Fibroblast of lung (primary cell): ENCODE measurements around the gene ANKRD36B. TPM values are rescaled to one million over a fixed set of nuclear protein-coding genes. Genes with fewer than 3 reads are reported as not detected.
"Not testable (repeated sequence)": the region's sequence is repeated elsewhere in the genome, so short reads cannot be mapped to it uniquely, and the experiment has no call there.

Experiments
- DNase-seq, 2 donors: peaks; one replicate each; pipeline versions ENCODE4 v3.0.0 to v3.0.0-alpha.2; 2010; ENCODE audit warnings: low read depth in 2 of 2
- H2AFZ ChIP-seq: 2 replicates; pipeline ENCODE4 v1.5.1; 2012; ENCODE audit warnings: low read length, control low read depth, inconsistent platforms
- H3K27ac ChIP-seq: 2 replicates; pipeline ENCODE4 v1.5.1; 2011; ENCODE audit warnings: low read length, control low read depth; ENCODE audit not compliant: insufficient read depth
- H3K27me3 ChIP-seq: 2 replicates; pipeline ENCODE4 v1.5.1; 2011; ENCODE audit warnings: mild to moderate bottlenecking, low read length; ENCODE audit not compliant: control insufficient read depth, insufficient read depth
- H3K36me3 ChIP-seq: 2 replicates; pipeline ENCODE4 v1.5.1; 2011; ENCODE audit warnings: low read length; ENCODE audit not compliant: control insufficient read depth, insufficient read depth
- H3K4me1 ChIP-seq: 2 replicates; pipeline ENCODE4 v1.5.1; 2011; ENCODE audit warnings: low read length; ENCODE audit not compliant: control insufficient read depth, insufficient read depth; ENCODE audit errors: extremely low read depth
- H3K4me2 ChIP-seq: 2 replicates; pipeline ENCODE4 v1.5.1; 2011; ENCODE audit warnings: low read length, control low read depth; ENCODE audit not compliant: insufficient read depth; ENCODE audit errors: extremely low read depth
- H3K4me3 ChIP-seq, 4 experiments: fragments of 200-600 bp in 1 of 4; sonication (generic) in 1 of 4; replicated peaks in 1 of 4; 2 replicates each; pipeline ENCODE4 v1.5.1; 2011 to 2016; ENCODE audit warnings: low read length in 4 of 4, low read depth in 3 of 4, mild to moderate bottlenecking in 3 of 4, control low read depth in 2 of 4, inconsistent platforms in 1 of 4, mixed read lengths in 1 of 4; ENCODE audit not compliant: insufficient read depth in 1 of 4; ENCODE audit errors: control extremely low read depth in 1 of 4
- H3K79me2 ChIP-seq: 2 replicates; pipeline ENCODE4 v1.5.1; 2012; ENCODE audit warnings: mild to moderate bottlenecking, low read length, inconsistent platforms; ENCODE audit not compliant: control insufficient read depth, insufficient read depth
- H3K9ac ChIP-seq: 2 replicates; pipeline ENCODE4 v1.5.1; 2011; ENCODE audit warnings: mild to moderate bottlenecking, low read length, control low read depth; ENCODE audit not compliant: insufficient read depth
- H3K9me3 ChIP-seq: 2 replicates; pipeline ENCODE4 v1.5.1; 2012; ENCODE audit warnings: low read depth, low read length; ENCODE audit not compliant: control insufficient read depth, insufficient read depth
- H4K20me1 ChIP-seq: 2 replicates; pipeline ENCODE4 v1.5.1; 2011; ENCODE audit warnings: low read length; ENCODE audit not compliant: control insufficient read depth, insufficient read depth; ENCODE audit errors: extremely low read depth
- polyA minus RNA-seq: library from RNA; depleted of rRNA, polyadenylated mRNA; stranded (reverse); fragments of >200 nt; gene quantifications from 2 replicates; pipeline ENCODE4 v1.2.3, GENCODE V29; 2011; ENCODE audit warnings: low replicate concordance
- polyA plus RNA-seq, 2 donors: library from polyadenylated mRNA; depleted of rRNA in 1 of 2; stranded (reverse) in 1 of 2; unstranded in 1 of 2; fragments of >200 nt; gene quantifications; 2 replicates each; pipeline ENCODE4 v1.2.1, GENCODE V29; 2011 to 2012; ENCODE audit warnings: missing spikeins in 1 of 2
- total RNA-seq: library from RNA; depleted of rRNA; stranded (reverse); fragments of >200 nt; gene quantifications from 2 replicates; pipeline ENCODE4 v1.2.1, GENCODE V29; 2014

The ANKRD36B gene
- total RNA-seq (23.1 and 26.7 TPM in 2 replicates), polyA plus RNA-seq (4.3 and 4.7 TPM in 2 replicates), polyA minus RNA-seq (0.19 and 1.8 TPM in 2 replicates)
- polyA plus RNA-seq (2012) = 2.8 and 3.9 TPM in 2 replicates

- Histone ChIP-seq H3K4me2 (peak within 1 kb of the TSS; percentile 62), H3K4me3 (peak within 1 kb of the TSS; percentile 59 to 65 (median 64)), H2AFZ (peak within 1 kb of the TSS; percentile 91), H3K9ac (peak within 1 kb of the TSS; percentile 77), H3K27ac (peak within 1 kb of the TSS; percentile 80)
- H3K4me1 ChIP-seq, H3K79me2 ChIP-seq, H4K20me1 ChIP-seq, H3K9me3 ChIP-seq, H3K27me3 ChIP-seq, H3K36me3 ChIP-seq: not testable (repeated sequence)
- peak; percentile 78 to 80 for DNase-seq
Measured at GRCh38 chr2:97589598-97590510, at the start of gene ANKRD36B. ANKRD36B (minus strand) TSS chr2:97589877; CDS start chr2:97589685, 192 bp downstream.

DNA sequence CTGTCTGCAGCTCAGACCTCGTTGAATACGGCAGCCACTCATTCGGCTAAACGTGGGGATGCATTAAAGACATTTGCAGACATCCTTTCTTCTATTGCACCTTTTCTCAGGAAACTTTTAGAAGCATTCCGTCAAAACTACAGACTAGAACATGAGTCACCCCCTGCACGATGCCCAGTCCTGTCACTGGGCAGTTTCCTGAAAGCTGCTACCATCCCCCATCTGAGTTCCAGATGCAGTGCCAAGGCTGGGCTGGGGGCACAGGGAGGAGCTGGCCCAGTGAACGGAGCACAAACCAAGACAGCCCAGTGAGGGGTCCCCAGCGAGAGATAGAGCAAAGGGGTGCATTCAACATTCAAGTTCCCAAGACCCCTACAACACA is 36.4 kb upstream of the ANKRD36B start:
- H3K27ac ChIP-seq, H3K9ac ChIP-seq, H3K36me3 ChIP-seq, H3K9me3 ChIP-seq, H2AFZ ChIP-seq, H3K4me2 ChIP-seq, H3K27me3 ChIP-seq, H4K20me1 ChIP-seq, H3K4me1 ChIP-seq, H3K79me2 ChIP-seq, H3K4me3 ChIP-seq, DNase-seq: not testable (repeated sequence)

DNA sequence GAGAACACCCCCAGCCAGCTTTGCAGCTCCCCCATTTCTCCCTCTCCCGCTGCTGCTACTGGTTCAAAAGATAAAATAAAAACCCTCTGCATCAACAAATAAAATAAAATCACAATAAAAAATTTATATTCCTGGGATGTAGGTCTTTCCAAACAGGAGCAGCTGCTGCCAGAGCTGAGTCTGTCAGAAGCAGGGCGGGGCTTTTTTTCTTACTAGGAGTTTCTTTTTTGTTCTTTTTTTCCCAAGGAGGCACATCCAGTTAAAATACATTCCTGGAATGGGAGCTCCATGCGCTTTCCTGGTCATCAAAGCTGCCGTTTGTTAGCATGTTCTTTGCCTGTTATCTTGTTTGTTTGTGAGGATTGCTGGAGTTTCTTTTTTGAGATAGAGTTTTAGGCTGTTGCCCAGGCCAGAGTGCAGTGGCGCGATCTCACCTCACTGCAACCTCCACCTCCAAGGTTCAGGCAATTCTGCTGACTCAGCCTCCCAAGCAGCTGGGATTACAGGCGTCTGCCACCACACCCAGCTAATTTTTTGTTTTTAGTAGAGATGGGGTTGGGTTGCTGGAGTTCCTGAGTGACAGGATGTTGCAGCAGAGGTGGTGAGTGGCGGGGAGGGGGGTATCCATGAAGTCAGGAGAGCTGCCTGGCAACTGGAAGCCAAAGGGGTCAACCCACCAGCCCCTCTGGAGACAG is 35.8 kb upstream of the ANKRD36B start:
- H3K36me3 ChIP-seq, H2AFZ ChIP-seq, H3K27me3 ChIP-seq, H3K4me2 ChIP-seq, DNase-seq, H4K20me1 ChIP-seq, H3K4me1 ChIP-seq, H3K9ac ChIP-seq, H3K4me3 ChIP-seq, H3K27ac ChIP-seq, H3K9me3 ChIP-seq, H3K79me2 ChIP-seq: not testable (repeated sequence)

- not testable (repeated sequence) for H3K4me2 ChIP-seq, H3K27ac ChIP-seq, H3K27me3 ChIP-seq, H3K9ac ChIP-seq, H3K4me1 ChIP-seq, H3K9me3 ChIP-seq, H2AFZ ChIP-seq, DNase-seq, H4K20me1 ChIP-seq, H3K36me3 ChIP-seq, H3K79me2 ChIP-seq, H3K4me3 ChIP-seq
Measured at GRCh38 chr2:97622976-97623375, 33.3 kb upstream of the ANKRD36B start.

DNA sequence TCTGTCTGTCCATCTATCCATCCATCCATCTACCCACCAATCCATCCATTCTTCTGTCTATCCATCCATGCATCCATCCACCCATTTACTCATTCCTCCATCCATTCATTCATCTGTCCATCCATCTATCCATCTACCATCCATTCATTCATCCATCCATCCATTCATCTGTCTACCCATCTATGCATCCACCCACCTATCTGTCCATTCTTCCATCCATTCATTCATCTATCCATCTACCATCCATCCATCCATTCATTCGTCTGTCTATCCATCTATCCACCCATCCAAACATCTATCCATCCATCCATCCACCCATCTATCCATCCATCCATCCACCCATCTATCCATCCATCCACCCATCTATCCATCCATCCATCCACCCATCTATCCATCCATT is 30.8 kb upstream of the ANKRD36B start:
- not testable (repeated sequence) for H3K27ac ChIP-seq, H3K9me3 ChIP-seq, H3K36me3 ChIP-seq, H2AFZ ChIP-seq, DNase-seq, H3K4me2 ChIP-seq, H3K4me3 ChIP-seq, H3K9ac ChIP-seq, H3K79me2 ChIP-seq, H4K20me1 ChIP-seq, H3K27me3 ChIP-seq, H3K4me1 ChIP-seq

- not testable (repeated sequence) for H3K4me2 ChIP-seq, H3K27me3 ChIP-seq, H3K79me2 ChIP-seq, H3K27ac ChIP-seq, H3K4me1 ChIP-seq, H3K9me3 ChIP-seq, H4K20me1 ChIP-seq, H3K4me3 ChIP-seq, H3K36me3 ChIP-seq, H3K9ac ChIP-seq, H2AFZ ChIP-seq
- DNase-seq = peak; percentile 23 to 41
Measured at GRCh38 chr2:97618939-97619827, 29.5 kb upstream of the ANKRD36B start.
